HG03066 (cell line): ENCODE results near the gene OBSL1.

ENCODE experiments used
- ATAC-seq: cut with Tn5 transposase; IDR thresholded peaks from one replicate; pipeline ENCODE4 v1.9.1; 2021; ENCODE audit warnings: low read depth; ENCODE audit not compliant: unreplicated experiment

OBSL1 gene

GRCh38 chr2:219571311-219572236 lies at the start of gene OBSL1:
Gene OBSL1 (minus strand): TSS chr2:219571539. CDS start chr2:219571232, 307 bp downstream.
- no peak for ATAC-seq

DNA sequence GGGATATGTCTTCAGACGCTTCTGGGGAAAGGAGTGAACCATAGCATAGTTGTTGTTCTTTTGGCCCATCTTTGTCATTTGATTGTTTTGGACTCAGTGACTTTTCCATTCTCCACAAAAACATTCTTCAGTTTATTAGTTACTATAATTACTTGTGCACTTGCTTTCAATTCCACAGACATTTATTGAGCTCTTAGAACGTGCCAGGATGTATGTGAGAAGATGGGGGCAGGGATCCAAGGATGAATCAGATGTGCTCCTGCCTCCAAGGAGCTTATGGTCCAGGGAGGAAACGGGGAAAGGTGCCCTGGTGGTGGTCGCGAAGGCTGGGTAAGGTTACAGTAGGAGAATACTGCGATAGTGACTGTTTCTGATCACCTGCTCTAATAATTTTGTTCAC lies 49.2 kb upstream of the OBSL1 start:
- no peak for ATAC-seq

- ATAC-seq = no peak
Measured at GRCh38 chr2:219619235-219619634, 47.9 kb upstream of the OBSL1 start.

DNA sequence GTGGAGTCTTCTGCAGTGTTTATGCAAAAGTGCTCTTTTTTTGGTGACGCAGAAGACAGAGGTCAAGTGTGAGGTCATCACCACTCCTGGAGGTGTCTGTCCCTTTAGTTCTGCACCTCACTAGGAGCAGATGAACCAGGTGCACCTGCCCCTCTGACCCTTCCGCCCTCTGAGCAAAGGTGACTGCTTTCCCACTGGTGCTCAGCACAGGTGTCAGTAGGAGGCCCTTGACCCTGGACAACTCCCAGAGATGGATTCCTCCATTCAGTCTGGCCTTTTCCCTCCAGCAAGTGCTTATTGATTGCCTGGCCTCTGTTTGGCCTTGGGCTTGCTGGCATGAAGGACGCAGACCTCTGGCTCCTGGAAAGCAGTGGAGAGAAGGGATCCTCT lies 47.4 kb upstream of the OBSL1 start:
- ATAC-seq = no peak

GRCh38 chr2:219616550-219616949 lies 45.2 kb upstream of the OBSL1 start:
- ATAC-seq = no peak

DNA sequence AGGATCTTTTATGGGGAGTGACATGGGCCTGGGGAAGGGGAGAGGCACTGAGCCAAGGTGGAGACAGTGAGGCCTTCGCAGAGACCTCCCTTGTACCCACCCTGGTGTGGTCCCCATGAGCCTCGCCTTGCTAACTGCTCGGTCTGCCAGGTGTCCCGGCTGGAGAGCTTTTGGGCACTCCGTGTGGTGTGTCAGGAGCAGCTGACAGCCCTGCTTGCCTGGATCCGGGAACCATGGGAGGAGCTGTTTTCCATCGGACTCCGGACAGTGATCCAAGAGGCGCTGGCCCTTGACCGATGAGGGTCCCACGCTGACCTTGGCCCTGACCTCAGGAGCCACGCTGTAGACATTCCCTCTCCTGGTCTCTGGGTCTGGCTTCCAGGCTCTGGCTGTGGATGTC lies 44.6 kb upstream of the OBSL1 start:
- ATAC-seq = no peak

DNA sequence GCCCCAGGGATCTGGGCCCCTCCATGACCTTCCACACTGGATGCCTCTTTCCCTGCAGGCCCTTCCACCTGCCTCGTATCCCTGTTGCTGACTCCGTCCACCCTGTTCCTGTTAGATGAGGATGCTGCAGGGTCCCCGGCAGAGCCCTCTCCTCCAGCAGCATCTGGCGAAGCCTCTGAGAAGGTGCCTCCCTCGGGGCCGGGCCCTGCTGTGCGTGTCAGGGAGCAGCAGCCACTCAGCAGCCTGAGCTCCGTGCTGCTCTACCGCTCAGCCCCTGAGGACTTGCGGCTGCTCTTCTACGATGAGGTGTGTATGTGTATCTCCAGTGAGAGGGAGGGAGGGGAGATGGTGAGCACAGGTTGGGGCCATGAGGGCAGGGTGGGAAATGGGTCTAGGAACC lies 43.7 kb upstream of the OBSL1 start:
- ATAC-seq = no peak

GRCh38 chr2:219614076-219614860 lies 42.9 kb upstream of the OBSL1 start:
- ATAC-seq = no peak

DNA sequence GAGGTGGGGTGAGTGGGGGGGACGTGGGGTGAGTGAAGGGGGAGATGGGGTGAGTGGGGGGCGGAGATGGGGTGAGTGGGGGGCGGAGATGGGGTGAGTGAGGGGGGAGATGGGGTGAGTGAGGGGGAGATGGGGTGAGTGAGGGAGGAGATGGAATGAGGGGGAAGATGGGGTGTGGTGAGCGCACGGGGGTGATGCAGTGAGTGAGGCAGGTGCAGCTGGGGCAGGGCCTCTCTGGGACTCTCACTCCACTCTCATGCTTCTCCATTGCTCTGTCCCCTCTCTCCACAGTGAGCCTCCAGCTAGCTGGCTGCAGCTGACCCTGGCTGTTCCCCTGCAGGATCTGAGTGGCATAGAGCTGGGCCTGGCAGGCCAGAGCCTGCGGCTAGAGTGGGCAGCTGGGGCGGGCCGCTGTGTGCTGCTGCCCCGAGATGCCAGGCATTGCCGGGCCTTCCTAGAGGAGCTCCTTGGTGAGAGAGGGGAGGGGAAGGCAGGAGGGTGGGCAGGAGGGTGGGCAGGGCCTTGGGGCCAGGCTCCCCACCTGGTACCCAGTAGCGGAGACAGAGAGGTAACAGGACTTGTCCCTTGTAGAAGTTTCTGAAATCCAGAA lies 42.2 kb upstream of the OBSL1 start:
- no peak for ATAC-seq

- no peak for ATAC-seq
Measured at GRCh38 chr2:219612577-219613286, 41.4 kb upstream of the OBSL1 start.

DNA sequence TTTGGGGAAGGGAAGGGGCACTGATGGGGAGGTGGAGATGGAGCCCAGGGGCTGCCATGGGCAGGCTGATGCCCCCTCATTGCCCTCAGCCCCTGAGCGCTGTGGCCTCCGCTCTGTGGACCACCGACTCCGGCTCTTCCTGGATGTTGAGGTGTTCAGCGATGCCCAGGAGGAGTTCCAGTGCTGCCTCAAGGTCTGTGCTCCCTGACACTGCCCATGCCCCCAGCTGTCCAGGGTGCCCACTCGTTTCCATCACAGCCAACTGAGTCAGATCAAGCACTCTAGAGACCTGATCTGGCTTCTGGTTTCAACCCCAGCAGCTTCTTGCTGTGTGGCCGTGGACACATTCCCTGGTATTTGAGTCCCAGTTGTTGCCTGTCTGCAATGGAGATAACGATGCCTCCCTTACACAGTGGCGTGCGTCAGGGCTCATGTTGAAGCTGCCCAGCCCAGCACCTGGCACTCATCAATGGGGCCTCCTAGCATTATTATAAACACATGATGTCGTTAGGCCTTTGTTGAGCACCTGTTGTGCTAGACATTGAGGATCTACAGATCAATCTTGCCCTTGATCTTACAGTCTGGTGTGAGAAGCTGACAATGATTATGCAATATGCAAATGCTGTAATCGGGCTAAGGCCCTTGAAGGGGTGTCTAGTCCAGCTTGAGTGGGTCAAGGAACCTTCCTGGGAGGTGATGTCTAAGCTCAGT lies 40.7 kb upstream of the OBSL1 start:
- ATAC-seq = no peak

DNA sequence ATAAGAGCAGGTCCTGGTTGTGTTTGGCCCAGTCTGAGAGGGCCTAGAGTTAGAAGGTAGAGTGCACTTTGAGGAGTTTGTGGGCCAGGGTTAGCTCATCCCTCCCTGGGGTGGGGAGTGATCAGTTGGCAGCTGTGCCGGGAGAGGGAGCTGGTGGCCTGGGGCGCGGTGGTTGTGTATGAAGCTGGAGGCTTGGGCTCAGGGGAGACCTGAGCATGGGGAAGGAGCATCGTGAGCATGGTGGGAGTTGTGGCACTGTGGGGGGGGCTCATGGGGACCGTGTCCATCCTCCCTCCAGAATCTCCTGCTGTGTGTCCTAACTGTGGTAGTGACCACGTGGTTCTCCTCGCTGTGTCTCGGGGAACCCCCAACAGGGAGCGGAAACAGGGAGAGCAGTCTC lies 40.0 kb upstream of the OBSL1 start:
- ATAC-seq = no peak

DNA sequence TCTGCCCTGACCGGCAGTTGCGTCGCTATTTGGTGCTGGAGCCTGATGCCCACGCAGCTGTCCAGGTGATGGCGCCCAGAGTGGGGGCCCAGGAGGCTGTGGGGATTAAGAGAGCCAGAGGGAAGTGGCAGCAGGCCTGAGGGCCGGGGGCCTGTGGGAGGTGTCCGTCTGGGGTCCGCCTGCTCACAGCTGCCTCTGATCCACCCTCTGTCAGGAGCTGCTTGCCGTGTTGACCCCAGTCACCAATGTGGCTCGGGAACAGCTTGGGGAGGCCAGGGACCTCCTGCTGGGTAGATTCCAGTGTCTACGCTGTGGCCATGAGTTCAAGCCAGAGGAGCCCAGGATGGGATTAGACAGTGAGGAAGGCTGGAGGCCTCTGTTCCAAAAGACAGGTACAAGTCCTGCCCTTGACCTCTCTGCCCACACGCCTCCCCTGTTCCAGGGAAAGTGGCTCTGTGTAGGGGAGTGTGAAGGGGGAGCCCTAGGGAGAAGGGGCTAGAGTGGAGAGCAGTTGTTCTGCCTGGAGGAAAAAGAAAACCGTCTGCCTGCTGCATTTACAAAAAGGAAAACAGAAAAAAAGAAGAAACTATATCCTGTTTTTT lies 37.9 kb upstream of the OBSL1 start:
- no peak for ATAC-seq

GRCh38 chr2:219608399-219608964 lies 37.1 kb upstream of the OBSL1 start:
- no peak for ATAC-seq

- no peak for ATAC-seq
Measured at GRCh38 chr2:219607931-219608330, 36.6 kb upstream of the OBSL1 start.

DNA sequence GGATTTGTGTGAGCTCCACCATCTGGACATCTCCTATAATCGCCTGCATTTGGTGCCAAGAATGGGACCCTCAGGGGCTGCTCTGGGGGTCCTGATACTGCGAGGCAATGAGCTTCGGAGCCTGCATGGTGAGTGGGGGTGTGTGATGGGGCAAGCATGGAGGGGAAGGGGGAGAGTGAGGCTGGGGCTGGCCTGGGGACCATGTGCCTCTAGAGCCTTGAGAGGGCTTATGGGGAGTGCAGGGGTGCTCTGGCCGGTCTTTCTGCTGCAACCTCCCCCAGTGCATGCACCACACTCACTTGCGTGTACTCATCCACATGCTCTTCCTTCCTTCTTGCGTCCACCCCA lies 34.2 kb upstream of the OBSL1 start:
- no peak for ATAC-seq

GRCh38 chr2:219603771-219604170 lies 32.4 kb upstream of the OBSL1 start:
- ATAC-seq = no peak

GRCh38 chr2:219598308-219599078 lies 27.2 kb upstream of the OBSL1 start:
- no peak for ATAC-seq
